UCSD-AML1 (cell line): ENCODE results near the gene ACAP2.
"Not testable (repeated sequence)": the region's sequence is repeated elsewhere in the genome, so short reads cannot be mapped to it uniquely, and the experiment has no call there.

Source experiments
- DNase-seq: peaks from one replicate; lab custom pipeline; 2025; ENCODE audit not compliant: unreplicated experiment; lab: John Stamatoyannopoulos, UW

Gene ACAP2

DNA sequence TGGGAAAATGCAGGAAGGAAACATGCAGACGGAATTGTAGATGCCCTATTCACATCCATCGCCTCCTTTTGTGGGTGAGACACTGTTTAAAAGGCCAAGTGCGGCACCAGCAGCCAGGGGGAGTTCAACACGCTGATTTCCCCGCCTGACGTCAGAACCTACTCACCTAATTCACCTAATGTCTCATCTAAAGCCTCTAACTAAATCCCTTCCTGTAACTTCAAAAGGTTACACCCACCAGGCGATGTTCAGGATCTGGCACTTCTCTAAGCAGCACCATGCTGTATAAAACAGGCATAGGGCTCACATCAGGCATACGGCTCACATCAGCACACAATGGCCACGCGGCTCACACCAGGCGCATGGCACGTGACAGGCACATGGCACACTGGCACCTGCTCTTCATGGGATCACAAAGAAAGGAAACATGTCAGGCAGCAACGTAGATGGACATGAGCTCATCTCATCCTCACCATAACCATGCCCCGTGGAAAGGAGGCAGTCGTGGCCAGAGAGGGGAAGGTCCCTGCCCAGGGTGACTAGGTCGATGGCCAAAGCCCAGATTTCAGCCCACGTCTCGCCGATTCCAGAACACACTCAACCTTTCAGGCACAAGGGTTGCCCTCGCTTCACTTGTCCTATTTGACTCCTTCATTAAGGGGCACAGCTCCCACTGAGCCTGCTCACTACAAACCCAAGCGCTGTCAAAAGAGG is 193.6 kb downstream of the ACAP2 start:
- no peak for DNase-seq

DNA sequence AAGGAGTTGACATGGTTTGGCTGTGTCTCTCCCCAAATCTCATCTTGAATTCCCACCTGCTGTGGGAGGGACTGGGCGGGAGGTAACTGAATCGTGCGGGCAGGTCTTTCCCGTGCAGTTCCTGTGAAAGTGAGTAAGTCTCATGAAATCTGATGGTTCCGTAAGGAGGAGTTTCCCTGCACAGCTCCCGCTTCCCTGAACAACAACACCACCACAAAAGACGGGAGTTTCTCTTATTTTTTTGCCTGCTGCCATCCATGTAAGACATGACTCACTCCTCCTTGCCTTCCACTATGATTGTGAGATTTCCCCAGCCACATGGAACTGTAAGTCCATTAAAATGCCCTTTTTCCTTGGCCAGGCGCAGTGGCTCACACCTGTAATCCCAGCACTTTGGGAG is 194.5 kb downstream of the ACAP2 start:
- DNase-seq = no peak

DNA sequence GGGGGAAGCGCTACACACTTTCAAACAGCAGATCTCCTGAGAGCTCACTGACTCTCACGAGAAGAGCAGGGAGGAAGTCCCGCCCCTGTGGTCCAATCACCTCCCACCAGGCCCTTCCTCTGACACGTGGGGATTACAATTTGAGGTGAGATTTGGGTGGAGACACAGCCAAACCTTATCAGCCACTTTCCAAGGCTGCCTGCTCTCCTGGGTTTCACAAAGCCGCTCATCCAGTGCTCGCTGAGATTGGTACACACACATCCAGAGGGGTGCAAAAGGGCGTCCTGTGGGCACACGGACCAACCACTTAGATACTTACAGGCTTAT is 195.0 kb downstream of the ACAP2 start:
- no peak for DNase-seq

DNA sequence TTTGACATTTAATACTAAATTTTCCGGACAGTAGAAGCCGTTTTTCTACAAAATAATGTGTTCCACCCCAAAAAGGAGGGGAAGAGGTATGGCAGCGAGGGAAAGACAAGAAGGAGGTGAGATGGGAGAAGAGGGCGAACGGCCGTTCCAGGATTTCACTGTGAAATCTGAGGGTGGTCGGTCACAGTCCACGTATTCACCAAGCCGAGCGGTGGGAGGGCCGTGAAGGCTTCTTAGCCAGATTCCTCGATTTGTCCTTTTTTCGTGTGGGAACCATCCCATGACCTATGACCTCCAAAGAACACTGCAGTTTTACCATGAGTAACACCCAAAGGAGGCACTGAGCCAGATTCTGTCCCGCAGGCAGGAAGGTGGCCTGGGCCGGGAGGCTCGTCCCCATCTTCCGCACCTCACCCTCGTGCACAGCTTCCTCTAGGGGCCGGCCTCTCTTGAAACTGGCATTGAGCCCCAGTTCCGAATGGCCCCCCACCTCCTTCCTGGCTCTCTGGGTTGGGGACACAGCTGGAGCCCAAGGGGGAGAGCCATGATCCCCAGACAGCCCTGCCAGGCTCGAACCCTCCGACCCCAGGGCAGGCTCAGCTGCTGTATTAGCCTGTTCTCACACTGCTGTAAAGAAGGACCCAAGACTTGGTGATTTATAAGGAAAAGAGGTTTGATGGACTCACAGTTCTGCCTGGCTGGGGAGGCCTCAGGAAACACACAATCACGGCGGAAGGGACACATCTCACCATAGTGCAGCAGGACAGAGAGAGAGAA is 195.5 kb downstream of the ACAP2 start:
- no peak for DNase-seq

DNA sequence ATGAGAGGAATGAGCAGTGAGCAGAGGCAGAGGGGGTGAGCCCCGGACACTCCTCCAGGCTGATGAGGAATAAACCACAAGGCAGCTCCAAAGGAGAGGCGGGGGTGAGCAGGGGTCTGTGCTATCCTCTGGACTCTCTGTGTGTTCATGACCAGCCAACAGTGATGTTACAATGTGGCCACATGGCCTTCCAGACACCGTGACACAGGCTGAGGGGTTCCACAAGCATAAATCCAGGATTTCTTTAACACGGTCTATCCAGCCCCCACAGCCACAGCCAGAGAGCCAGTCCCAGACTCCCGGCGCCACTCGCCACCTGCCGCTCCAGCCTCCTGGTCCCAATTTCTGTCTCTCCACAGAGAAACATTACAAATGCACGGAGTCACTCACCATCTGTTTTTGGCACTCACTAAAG is 196.2 kb downstream of the ACAP2 start:
- DNase-seq = no peak

DNA sequence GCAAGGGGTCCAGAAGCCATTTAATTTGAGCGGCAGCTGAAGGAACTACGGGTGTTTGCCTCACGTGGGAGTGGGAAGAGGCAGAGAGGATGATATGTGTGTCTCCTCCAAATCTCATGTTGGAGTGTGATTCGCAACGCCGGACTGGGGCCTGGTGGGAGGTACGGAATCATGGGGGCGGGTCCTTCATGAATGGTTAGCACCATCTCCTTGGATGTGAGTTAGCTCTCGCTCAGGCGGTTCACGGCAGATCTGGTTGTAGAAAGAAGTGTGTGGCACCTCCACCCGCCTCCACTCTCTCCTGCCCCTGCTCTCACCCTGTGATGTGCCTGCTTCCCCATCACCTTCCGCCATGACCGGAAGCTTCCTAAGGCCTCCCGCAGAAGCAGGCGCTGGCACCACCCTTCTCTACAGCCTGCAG is 197.3 kb downstream of the ACAP2 start:
- no peak for DNase-seq

DNA sequence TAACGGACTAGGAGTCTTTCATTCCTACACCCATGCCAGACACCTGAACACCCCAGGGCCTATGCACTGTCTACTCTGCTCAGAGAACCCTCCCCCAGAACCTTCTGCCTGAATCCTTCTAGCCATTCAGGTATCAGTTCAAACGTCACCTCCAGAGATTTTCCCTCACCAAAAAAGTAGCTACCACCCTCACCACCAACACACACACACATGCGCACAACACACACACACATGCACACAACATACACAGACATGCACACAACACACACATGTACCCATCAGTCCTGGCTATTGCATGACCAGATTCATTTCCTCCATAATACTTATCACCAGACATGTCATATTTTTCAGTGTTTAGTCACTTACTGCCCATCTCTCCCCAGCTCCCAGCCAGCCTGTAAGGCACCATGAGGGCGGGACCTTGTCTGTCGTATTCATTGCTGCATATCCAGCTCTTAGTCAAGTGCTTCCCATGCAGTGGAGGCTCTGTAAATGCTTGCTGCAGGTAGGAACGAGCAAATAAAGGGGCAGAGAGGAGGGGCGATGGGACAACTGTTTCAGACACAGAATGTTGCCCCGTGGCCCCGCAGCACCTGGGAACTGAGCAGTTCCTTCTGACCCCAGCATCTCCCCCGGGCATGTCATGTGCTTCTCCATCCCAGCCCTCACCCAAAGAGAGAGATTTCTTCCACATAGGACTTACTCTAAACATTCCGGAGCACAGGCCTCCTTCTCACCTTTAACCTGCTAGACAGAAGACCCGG is 201.0 kb downstream of the ACAP2 start:
- no peak for DNase-seq

DNA sequence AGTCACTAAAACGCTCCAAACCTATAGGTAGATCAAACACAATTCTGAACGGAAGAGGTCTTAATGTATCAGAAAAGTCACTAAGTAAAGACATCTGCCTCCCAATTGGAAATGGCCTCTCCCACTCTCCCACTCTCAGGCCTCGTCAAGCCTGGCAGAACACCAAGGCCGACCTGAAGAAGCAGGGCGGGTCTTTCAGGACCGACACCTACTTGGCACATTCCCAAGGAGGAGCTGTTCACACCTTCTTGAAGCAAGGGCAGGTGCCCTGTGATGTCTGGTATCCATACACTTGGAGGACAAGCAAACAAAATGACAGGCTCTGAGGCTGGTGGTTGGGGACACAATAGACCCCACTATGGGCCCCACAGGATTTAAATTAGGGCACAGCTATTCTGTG is 201.9 kb downstream of the ACAP2 start:
- DNase-seq = no peak

DNA sequence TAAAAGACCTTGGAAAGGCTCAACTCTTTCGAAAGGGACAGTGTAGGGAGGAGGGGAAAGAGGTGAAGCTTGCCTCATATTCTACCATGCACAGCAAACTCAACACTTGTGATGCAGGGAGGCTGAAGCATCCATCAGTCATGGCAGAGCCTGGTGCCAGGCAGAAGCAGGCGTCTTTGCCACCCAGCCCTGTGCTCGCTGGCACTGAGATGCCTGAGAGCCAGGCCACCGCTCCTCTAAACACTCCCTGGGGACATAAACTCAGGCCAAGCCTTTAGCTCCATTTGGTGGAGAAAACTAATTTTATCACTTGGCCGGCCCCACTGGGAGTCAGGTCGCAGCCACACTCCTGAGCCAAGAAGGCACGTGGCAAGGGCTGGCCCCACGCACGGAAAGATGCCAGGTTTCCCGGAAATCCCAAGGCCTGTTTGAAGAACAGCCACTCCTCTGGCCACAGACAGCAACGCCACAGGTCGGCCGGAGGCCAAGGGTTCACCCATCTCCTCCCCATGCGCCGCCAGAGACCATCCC is 202.6 kb downstream of the ACAP2 start:
- no peak for DNase-seq

DNA sequence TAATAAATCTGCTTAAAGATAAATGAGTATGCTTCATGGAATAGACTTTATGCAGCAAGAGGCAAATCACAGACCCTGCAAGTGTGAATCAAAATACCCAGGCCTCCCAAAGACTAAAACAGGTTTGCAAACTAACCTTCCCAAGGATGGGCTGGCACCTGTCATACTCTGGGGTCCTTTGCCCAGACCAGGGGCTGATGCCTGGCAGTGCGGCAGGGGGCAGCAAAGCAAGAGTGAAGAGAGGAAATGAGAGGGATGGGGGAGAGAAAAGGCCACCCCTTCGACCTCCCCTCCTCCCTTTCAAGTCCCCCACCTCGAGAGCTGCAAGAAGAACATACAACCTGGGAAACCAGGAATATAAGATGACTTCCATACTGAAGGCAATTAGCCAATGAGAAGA is 203.7 kb downstream of the ACAP2 start:
- no peak for DNase-seq

DNA sequence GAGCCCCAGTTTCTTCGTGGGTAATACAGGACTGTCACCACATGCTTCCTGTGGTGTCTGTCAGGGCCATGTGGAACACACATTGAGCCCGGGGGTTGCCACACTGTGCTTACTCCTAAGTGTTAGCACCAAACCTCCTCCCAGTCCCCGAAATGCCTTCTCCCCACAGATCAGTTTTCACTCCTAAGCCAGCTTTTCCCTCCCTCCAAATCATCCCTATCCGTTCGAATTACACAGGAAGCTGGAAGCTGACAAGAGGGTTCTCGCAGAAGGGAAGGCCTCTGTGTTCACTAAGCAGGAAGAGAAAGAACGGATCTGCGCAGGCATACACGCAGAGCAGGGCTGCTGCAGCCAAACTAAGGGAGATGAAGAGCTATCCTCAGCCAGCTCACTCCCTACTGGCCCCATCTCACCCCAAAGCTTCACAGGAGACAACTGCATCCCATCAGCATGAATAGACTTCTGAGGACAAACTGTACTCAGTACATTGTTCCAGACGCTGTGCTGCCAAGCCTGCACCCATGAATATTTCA is 204.2 kb downstream of the ACAP2 start:
- no peak for DNase-seq

DNA sequence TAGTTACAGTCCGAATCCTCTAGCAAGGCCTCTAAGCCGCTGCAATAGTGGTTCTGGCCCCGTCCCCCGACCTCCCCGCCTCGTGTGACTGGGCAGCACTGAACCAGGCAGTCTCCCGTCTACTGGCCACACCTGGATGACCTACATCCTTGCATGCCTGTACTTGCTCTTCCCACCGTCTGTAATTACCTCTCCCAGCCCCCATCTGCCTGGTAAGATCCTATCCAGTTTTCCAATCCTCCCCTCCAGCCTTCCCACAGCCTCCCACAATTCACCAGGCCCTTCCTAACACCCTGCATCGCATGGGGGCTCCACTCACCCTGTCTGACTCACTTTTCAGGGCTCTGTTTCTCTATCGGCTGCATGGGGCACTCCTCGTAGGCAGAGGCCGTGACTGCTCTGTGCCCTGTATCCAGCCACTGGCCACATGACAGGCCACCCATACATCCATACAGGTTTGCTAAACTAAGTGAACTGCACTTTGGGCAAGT is 204.7 kb downstream of the ACAP2 start:
- DNase-seq = no peak

DNA sequence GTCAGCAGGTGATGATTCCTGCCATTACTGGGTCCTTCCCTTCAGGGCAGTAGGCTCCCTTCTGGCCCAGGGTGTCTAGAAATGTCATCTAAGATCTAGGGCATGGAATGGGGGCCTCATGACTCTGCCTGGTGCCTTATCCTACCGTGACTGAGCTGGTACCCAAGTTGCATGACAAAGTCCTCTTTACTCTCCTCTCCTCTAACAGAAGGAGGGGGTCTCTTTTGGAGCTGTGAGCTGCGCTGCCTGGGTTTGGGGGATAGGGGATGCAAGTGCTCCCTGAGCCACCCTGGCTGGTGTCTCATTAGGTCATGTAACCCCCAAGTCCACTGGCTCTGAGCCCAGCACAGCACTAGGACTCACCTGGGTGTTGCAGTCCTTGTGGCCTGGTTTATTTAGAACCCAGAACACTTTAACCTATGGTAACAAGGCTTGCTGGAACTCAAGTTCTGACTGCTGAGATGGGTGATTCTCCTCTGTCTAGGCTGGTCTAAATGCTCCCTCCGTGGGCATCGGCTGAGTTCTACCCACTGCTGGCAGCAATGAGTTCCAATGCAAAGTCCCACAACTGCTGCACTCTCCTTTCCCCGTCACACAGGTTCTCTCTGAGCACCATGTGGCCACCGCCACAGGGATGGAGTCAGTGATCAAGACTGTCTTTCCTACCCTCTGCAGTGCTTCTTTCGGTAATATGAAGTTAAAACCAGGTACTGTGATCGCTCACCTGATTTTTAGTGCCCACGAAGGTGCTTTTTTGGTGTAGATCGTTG is 205.8 kb downstream of the ACAP2 start:
- no peak for DNase-seq

DNA sequence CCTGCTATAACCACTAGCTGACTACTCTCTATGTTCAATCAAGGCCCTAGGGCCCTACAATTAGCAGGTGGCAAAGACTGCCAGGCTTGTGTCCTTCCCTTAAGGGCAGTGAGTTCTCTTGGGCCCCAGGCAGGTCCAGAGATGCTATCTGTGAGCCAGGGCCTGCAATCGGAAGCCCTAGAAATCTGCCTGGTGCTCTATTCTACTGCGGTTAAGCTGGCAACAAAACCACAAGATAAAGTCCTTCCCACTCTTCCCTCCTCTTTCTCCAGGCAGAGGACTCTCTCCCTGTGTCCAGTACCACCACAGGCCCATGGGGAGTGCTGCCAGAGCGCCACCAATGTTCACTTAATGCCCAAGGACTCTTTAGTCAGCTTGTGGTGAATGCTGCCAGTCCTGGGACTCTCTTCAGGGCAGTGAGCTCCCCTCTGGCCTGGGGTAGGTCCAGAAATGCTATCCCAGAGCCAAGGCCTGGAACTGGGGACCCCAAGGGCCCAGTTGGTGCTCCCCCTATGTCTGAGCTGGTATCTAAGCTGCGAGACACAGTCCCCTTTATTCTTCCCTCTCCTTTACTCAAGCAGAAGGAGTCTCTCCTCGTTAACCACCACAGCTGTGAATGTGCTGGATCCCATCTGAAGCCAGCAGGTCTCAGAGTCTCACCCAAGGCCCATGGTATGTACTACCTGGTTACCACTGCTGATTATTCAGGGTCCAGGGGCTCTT is 206.6 kb downstream of the ACAP2 start:
- DNase-seq = no peak

DNA sequence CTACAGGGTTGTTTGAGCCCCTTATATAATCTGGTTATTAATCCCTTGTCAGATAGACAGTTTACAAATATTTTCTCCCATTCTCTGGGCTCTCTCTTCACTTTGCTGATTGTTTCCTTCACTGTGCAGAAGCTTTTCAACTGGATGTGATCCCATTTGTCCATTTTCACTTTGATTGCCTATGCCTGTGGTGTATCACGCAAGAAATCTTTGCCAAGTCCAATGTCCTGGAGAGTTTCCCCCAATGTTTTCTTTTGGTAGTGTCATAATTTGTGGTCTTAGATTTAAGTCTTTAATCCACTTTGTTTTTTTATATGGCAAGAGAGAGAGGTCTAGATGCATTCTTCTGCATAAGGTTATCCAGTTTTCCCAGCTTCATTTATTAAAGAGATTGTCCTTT is 212.6 kb downstream of the ACAP2 start:
- DNase-seq = no peak

DNA sequence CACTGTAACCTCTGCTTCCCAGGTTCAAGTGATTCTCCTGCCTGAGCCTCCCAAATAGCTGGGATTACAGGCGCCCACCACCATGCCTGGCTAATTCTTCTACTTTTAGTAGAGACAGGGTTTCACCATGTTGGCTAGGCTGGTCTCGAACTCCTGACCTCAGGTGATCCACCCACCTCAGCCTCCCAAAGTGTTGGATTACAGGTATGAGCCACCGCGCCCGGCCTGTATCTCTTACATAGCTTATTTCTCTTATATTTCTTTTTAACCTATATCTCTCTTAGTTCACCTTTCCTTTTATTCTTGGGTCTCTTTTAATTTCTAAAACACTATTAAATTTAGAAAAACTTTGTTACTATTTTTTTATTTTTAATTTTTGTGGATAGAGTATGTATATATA is 213.9 kb downstream of the ACAP2 start:
- not testable (repeated sequence) for DNase-seq

DNA sequence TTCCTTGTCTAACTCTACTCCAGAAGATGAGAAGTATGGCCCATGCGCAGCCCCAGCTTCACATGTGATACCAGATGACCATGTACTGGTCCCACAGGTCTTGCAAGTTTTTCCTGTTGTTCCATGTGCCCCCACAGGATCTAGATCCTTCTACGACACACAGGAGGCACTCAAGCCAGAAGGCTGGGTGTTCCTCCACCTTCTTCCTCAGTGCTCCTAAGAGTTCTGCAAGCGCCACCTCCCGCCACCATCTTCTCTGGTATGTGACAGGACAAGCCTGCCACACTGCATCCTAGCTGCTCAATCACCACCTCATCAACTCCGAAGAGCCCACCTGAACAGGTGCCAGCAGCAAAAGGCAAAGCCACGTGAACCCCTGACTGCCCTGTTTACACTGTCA is 214.9 kb downstream of the ACAP2 start:
- no peak for DNase-seq

DNA sequence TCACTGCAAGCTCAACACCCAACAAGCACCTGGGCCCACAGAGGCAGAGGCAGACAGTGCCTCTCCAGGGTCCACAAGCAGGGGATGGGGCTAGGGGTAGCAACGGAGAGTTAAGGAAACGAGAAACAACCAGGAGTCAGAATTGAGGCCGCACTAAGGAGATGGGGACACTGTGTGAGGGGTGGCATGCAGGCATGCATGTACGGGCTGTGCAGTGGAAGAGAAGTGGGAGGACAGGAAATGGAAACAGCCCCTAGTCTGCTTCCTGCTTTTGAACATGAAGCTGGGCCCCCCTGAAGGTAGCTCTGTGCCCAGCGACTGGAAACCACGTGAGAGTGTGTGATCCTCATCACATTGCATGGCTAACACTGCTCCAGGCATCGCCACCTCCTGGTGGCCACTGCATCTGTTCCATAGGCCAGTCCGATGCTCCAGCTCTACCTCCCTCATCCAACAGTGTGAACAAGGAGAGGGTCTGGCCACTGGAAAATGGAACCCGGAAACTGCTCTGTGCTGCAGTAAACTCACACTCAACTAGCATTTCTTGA is 215.8 kb downstream of the ACAP2 start:
- DNase-seq = peak; percentile 64

DNA sequence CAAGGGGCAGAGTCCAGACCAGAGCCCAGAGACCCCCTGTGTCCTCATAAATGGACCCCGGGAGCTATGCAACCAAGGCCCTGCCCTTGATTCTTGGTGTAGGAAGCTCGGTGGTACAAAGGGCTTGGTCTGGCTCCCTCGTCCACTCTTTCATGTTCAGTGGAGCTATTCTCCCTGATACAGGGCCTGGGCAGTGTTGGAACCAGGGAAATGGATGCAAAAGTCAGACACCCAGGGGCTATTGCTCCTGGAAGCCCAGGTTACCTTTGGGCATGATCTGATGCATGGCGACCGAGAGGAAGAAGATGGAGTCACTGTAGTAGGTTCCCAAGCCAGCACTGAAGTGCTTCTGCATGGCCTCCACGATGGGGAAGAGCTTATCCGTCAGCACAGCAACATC is 216.4 kb downstream of the ACAP2 start:
- no peak for DNase-seq
